ENCODE results near the gene SPC24. TPM values are rescaled to one million over a fixed set of nuclear protein-coding genes. Genes with fewer than 3 reads are reported as not detected.

SPC24 gene
- total RNA-seq, 4 donors from 2014 or later, result 1.3 to 5.1 (median 4.2) TPM

DNA sequence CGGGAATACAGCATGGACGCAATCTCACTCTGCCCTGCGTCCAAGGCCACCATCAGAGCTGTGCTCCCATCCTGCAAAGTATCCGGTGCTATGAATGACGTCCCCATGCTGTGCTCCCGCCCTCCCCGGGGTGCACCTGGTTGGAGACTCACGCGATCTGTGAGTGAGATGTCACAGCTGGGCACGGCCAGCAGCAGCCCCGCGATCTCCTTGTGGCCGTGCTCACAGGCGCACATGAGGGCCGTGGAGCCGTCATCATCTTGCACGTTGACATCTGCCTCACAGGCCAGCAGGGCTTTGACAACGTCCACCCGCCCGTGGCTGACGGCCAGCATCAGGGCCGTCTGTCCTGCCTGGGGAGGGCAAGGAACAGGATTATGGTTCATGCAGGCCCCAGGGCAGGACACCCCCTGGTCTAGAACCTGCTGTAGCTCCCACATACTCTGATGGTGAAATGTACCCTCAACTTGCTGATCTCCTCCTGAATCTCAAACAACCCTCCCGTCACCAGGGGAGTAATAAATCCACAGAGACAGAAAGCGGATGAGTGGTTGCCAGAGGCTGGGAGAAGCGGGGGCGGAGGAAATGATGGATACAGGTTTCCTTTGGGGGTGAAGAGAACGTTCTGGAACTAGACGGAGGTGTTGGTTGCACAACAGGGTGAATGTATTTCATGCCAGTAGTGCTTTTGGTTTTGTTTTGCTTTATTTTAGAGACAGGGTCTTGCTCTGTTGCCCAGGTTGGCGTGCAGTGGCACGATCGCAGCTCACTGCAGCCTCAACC is 14.5 kb upstream of the SPC24 start:
- TF ChIP-seq, protein P1, sequence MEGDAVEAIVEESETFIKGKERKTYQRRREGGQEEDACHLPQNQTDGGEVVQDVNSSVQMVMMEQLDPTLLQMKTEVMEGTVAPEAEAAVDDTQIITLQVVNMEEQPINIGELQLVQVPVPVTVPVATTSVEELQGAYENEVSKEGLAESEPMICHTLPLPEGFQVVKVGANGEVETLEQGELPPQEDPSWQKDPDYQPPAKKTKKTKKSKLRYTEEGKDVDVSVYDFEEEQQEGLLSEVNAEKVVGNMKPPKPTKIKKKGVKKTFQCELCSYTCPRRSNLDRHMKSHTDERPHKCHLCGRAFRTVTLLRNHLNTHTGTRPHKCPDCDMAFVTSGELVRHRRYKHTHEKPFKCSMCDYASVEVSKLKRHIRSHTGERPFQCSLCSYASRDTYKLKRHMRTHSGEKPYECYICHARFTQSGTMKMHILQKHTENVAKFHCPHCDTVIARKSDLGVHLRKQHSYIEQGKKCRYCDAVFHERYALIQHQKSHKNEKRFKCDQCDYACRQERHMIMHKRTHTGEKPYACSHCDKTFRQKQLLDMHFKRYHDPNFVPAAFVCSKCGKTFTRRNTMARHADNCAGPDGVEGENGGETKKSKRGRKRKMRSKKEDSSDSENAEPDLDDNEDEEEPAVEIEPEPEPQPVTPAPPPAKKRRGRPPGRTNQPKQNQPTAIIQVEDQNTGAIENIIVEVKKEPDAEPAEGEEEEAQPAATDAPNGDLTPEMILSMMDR (IDR thresholded peaks at IDR 0.05; ENCODE audit: low read depth), result no peak

- TF ChIP-seq, protein P1 (IDR thresholded peaks at IDR 0.05; ENCODE audit: low read depth), result no peak
These were observed 13.0 kb upstream of the SPC24 start for GRCh38 chr19:11168568-11168967.

GRCh38 chr19:11166281-11167142 is 10.9 kb upstream of the SPC24 start:
- TF ChIP-seq, protein P1 (IDR thresholded peaks at IDR 0.05; ENCODE audit: low read depth), result no peak

DNA sequence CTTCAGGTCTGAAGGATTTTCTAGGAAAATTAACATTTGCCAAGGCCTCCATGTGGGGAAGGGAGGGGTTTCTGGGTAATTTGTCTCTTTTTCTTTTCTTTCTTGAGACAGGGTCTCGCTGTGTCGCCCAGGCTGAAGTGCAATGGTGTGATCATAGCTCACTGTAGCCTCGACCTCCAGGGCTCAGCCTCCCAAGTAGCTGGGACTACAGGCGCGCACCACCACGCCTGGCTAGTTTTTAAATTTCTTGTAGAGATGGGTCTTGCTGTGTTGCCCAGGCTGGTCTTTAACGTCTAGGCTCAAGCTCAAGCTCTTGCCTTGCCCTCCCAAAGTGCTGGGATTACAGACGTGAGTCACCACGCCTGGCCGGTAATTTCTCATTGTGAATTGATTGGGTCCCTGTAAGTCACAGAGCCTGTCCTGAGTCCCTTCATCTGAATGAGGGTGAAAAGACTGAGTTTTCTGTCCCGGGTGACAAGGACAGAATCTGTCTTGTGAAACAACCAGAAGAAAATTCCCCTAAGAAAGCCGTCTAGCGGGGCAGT is 10.0 kb upstream of the SPC24 start:
- TF ChIP-seq, protein P1 (IDR thresholded peaks at IDR 0.05; ENCODE audit: low read depth), result no peak

GRCh38 chr19:11164879-11165406 is 9.4 kb upstream of the SPC24 start:
- TF ChIP-seq, protein P1 (IDR thresholded peaks at IDR 0.05; ENCODE audit: low read depth), result no peak

- TF ChIP-seq, protein P1 (IDR thresholded peaks at IDR 0.05; ENCODE audit: low read depth), result no peak
These were observed 8.7 kb upstream of the SPC24 start for GRCh38 chr19:11164296-11164695.

All from subcutaneous adipose tissue (tissue), 4 donors.